Left ventricle myocardium superior (tissue), 1 donor: ENCODE data around the gene ZNHIT6. TPM values are rescaled to one million over a fixed set of nuclear protein-coding genes. Genes with fewer than 3 reads are reported as not detected.

ENCODE experiments used
- ATAC-seq: fragments of 200-7000 bp; cut with Tn5 transposase; one replicate; pipeline ENCODE4 v1.9.1; 2020; ENCODE audit warnings: mild to moderate bottlenecking, moderate library complexity
- DNase-seq: peaks from one replicate; pipeline ENCODE4 v3.0.0-alpha.2; 2020
- intact Hi-C: fragments of 100-400 bp; cut with micrococcal nuclease; formaldehyde crosslinking; loops from one replicate; pipeline ENCODE4 v1.11.0; 2022
- total RNA-seq: library from RNA; stranded (reverse); fragmentation: NEBNext Ultra II Directional; extraction: Animal tissue kit (Norgen Biotek cat#: 25700); gene quantifications from one replicate; pipeline ENCODE4 v1.2.1, GENCODE V29; 2021
- donor health status: DM: no; HTN: yes; CAD: no; lungs with severe emphysema.

ZNHIT6 gene
- total RNA-seq, 1 donor from 2014 or later: 10.5 TPM

DNA sequence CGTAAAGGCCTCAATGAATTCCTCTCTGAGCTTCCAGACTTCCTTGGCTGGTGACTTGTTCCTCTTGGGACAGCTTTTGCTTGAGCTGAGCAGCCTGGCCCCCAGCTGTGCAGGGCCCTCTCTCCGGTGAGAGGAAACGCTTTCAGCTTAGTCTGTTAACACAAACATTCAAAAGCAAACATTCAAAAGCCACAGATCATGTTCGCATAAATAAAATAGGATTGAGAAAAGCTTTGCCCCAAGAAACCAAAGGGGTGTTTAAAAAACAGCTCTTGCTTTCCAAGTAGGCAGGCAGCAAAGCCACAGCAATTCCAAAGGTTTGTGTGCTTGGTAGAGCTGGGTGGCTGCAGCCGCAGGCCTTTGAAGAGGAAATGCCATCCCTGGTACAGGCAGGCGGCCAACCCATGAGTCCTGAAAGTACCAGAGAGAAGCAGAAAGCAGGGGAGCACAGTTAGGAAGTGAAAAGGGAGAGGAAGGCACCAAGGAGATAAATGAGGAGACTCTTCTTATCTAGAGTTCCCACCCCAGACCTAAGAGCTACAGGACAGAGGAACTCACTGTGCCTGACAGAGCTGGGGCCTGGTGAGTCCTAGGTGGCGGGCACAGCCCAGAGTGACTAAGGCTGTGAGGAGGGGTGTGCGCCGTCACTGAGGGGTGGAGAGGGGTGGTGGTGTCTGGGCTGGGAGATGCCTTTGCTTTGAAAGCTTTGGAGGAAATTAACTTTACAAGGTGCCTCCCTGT is 79.3 kb downstream of the ZNHIT6 start:
- DNase-seq: peak; percentile 73
- ATAC-seq: peak; percentile 88
- intact Hi-C loops: no loop called here

DNA sequence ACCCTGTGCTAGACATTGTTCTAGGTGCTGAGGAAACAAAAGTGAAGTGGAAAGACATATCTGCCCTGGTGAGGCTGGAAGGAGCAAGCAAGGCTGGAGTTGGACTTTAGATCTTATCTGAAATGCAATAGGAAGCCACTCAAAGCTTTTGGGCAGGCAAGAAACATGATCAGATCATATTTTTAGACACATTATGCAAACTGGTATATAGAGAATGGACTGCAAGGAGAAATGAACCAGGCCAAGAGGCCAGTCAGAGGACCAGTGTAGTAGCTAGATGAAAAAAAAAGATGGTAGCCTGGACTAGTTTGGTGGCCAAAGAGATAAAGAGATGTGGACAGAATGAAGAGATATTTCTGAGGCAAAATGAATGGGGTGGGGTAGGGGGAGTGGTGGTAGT is 81.4 kb downstream of the ZNHIT6 start:
- DNase-seq (no peak), ATAC-seq (no peak)
- intact Hi-C loops: no loop called here

DNA sequence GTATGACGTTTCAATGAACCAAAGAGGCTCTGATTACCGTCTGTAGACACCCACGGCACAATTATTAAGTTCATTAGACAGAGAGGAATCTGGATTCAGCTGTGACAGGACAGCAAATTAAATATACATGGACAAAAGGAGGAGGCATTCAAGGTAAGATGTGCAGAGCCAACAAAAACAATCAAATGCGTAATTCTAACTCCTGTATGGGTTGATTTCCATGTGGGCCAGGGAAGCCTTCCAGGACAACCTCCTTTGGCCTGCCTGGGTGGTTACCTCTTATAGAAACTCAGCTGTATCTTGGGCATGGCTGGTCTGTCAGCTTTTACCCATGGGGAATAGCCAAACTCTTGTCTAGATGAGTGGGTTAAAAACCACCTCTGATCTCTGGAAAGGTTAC is 83.9 kb downstream of the ZNHIT6 start:
- no peak for DNase-seq
- ATAC-seq: no peak
- intact Hi-C loops: no loop called here

DNA sequence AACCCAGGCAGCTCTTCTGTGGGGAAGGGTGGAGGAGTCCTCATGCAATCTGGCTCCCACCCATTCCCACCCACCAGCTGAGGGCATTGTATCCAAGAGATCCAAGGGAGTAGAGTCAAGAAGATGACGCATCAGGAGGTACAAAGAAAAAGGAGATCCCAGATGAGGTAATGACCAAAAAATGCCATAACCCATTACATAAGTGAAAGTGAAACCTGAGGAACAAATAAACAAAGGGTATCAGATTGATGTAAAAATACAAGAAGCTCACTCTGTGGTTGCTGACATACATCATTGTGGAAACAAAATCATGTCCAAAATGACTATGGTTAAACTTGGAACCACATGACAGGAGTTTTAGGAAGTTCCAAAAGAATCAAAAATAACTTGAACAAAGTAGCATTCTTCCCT is 85.2 kb downstream of the ZNHIT6 start:
- intact Hi-C loops: no loop called here
- DNase-seq: no peak
- no peak for ATAC-seq

DNA sequence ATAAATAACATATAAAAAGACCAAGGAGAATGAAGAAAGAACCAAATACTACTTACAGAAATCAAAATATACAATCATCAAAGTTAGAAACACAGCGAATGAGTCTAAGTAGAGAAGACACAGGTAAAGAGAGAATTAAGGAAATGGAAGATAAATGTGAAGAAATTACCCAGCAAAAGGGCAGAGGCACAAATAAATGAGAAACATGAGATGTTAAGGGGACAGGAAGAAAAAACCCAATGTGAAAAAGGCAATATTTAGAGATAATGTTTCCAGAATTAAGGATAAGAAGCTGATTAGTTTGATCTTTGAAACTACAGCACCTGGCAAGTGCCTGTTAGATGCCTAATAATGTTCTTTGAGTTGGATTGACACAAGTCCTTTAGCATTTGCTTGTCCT is 86.8 kb downstream of the ZNHIT6 start:
- intact Hi-C loops: no loop called here
- ATAC-seq: no peak
- DNase-seq: no peak

DNA sequence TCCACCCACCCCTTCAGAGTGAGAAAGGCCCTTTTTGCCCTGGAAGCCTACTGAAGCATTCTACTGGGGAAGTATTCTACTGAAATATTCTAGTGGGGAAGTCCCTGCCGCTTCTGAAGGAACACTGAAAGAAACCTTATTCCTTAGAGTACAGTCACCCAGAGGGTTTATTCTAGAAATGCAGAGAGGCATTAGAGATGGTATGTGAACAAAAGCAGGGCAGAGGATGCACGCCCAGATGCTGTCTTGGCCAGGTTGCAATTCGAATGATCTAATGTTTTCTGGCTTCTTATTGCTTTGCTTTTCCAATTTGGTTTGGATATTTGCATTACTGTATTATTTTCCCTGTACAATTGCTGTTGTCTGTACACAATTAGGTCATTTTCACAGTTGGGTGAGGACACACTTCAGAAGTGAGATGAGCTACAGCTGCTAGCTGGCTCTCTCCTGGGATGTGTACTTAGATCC is 90.6 kb downstream of the ZNHIT6 start:
- DNase-seq (no peak), ATAC-seq (no peak)
- intact Hi-C loops: no loop called here

DNA sequence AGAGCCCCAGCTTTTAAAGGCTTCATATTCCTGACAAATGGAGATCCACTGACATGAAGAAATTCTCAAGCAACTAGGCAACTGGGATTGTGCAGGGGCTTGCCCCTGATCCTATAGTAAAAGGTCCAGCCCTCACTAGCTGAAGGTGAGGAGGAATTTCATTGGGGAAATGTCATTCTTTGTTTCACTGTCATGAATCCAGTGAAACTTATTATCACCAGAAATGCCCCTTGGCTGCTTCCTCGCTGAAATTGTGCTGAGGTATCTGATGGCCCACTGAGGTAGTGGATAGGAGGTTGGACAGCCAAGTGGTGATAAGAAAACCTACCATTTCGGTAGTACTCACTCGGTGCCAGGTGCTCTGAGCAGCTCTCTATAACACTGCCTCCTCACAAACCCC is 91.5 kb downstream of the ZNHIT6 start:
- ATAC-seq (no peak), DNase-seq (no peak)
- intact Hi-C loops: no loop called here

DNA sequence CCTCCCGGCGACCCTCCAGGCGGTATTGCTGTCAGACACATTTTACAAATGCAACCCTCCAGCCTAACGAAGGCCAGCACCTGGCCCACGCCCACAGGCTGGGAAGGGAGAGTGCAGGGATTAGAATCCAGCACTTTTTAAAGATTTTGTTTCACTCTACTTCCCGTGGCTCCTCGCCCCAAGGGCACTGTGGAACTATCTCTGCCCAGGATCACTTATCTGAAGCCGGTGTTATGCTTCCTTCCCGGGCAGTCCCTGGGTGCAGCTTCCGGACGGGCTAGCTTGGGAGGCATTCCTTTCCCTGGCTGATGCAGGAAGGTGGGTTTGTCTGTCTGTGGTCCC is 91.9 kb downstream of the ZNHIT6 start:
- DNase-seq (no peak), ATAC-seq (no peak)
- intact Hi-C loops: no loop called here

DNA sequence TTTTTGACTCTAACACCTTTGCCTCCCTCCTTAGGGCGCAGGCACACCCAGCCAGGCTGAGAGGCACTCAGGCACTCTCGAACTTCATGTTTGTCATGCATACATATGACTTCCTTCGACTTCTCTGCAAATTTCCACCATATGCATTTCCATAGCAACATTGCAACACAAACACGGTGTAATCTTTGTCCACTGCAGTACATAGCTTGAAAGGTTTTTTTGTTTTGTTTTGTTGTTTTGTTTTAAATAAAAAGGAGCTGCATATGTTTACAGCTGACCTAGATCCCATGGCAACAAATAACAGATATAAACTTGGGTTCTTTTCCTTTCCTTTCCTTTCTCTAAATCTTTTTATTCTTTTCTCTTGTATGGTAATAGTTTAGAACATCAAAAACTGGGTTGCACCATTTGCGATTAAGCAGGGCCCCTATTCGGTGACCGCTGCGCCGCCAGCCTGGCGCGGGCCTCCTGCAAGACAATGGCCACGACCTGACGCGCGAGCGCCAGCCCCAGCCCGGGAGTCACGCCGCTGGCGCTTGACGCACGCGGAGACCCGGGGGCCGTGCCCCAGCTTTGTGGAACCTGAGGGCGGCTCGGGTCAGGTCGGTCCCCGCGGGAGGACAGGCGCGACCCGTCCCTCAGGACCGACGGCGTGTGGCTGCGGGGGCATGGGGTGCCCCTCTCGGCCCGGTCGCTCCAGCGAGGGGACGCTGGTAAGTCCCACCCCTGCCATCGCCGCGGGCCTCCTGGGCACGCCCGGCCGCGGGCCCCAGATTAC is 92.5 kb downstream of the ZNHIT6 start:
- DNase-seq: no peak
- no peak for ATAC-seq
- intact Hi-C loops: no loop called here

DNA sequence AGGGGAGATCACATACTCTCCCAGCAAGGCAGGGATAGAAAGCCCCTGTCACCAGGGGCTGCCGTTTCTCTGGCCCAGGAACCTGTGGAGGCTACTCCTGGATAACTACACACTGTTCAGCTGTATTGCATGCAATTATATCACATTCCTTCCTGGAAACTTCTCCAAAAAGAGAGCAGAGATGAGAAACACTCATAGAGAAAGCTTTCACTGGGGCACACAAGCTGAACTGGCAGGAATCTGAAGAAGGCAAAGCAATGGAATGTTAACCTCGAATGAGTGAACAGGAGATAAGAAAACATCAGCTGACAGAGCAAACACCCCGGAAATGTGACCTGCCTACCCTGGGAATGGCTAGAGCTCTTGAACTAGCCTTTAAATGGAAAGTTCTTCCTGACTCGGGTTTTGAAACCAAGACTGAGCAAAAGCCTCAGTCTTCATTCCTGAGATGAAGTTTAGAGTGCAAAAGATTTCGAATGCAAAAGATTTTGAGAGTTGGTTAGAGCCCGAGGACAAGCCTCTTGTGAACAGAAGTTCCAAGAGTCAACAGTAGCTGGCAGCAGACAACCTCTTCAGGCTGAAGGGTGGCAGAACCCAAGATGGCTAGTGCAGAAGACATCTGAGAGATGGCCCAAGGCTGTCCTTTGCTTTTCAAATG is 95.4 kb downstream of the ZNHIT6 start:
- intact Hi-C loops: no loop called here
- DNase-seq: no peak
- peak; percentile 65 for ATAC-seq

DNA sequence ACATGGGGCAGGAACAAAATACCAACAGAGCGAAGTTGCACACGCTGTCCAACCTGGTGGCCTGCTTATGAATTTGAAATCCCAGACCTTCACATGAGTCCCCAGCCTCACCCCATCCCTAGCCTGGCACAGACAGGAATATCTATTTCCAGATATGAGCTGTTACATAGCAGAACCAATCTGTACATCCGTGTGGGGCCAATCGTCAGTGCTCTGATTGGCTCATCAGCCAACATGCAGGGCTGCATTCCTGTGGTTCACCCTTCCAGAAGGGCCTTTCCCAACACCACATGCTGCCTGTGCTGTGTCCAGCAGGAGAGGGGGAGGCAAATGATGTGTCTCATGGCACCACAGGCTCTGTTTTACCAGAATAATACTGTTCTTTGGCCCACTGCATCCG is 96.4 kb downstream of the ZNHIT6 start:
- peak; percentile 83 for ATAC-seq
- no peak for DNase-seq
- intact Hi-C loops: no loop called here

DNA sequence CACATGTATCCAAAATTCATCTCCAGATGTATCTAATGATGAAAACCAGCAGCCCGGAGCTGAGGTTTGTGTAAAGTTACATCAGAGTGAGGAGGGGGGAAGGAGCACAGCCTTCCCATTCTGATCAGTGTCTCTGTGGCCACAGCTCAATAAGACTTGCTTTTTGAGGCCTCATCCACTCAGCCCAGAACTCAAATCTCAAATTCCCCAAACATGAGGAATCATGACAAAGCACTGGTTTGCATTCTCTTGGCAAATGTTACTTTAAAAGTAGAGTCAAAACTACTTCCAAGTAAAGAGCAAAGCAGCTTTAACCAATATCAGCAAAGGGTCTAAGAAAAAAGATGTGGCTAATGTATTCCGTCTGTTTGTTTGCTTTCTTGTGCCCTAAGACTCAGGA is 96.8 kb downstream of the ZNHIT6 start:
- ATAC-seq (no peak), DNase-seq (no peak)
- intact Hi-C loops: no loop called here

DNA sequence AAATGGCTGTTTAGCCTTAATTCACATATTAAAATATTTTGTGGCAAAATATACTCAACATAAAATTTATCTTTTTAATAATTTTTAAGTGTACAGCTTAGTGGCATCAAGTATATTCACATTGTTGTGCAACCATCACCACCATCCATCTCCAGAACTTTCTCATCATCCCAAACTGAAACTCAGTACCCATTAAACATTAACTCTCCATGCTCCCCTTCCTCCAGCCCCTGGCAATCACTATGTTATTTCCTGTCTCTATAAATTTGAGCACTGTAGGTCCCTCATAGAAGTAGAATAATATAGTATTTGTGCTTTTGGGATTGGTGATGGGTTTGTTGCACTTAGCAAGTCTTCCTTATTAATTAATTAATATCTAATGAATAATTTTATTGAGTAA is 98.3 kb downstream of the ZNHIT6 start:
- ATAC-seq (no peak), DNase-seq (no peak)
- intact Hi-C loops: no loop called here

DNA sequence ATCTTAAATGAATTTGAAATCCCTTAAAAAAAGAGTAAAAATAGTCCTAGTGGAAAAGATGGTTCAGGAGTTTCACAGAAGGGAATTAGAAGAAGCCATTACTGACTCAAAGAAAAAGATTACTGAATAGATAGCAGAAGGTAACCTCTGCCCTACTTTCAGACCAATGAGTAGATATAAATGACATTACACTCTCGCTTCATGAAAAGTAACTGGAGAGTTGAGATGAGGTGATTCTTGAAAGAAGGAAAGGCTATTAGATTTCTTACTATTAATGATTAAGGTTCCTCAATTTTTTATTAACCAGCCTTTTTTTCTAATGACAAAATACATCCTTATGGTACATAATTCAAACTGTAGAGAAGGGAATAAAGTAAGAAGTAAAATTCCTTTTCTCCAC is 99.4 kb downstream of the ZNHIT6 start:
- intact Hi-C loops: no loop called here
- ATAC-seq (no peak), DNase-seq (no peak)

DNA sequence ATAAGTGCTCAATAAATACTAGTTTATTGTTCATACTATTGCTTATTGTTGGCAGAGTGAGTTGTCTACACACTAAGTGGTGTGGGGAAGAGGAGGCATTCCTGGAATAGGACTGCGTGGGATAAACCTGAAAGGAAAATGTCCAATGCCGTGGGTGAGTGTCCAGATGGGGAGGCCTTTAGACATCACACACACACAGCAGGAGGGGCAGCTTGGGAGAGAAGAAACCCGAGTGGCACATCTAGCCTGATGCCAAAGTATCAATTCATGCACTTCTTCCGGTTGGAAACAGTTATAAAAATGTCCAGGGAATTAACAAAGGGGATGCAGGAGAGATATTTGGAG is 100.3 kb downstream of the ZNHIT6 start:
- no peak for DNase-seq
- intact Hi-C loops: no loop called here
- no peak for ATAC-seq

DNA sequence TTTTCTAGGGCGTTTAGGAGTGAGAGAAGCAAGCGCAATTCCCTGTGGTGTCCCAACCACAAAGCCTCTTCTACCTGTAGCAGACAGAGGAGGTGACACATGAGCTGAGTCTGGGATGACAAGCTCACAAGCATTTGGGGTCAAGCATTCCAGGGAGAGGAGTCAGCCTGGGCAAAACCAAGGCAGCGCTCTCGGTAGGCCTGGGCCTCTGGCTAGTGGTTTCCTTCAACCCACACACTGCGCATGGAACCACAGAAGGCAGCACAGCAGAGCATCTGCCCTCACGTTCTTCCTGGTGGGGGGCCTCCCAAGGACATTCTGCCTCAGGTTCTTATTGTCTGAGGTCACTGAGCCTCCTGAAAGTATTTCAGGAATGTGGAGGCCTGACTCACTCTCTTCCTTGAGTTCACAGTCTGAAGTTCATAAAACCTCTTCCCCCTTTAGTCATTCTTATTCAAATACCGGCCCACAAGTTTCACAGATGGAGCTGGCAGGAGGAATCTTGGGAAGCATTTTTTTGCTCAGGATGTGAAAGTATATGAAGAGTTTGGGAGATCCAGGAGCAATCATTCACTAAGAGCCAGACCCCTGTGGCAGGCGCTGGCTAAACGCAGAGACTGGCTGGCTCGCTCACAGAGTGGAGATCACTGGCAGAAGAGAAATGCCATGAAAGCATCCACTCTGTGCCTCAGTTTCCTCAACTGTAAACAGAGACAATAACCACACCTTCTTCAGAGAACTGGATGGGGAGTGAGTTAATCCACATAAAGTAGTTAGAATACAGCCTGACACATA is 100.9 kb downstream of the ZNHIT6 start:
- intact Hi-C loops: no loop called here
- DNase-seq (no peak), ATAC-seq (no peak)

DNA sequence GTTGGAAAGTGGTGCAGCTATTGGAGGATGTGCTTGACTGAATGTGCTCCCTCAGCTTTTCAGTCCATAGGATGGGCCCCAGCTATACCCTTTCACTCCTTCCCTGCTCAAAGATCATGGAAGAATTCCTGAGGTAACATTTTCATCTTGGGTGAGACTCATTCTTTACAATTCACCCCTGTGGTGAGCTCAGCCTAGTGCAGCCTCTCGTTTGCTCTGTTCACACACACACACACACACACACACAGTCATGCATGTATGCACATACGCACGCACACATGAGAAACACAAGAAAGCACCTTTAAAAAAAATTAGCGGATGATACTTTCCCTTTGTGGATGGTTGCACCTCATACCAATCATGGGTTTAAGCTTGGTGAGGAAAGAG is 101.8 kb downstream of the ZNHIT6 start:
- DNase-seq: no peak
- intact Hi-C loops: no loop called here
- ATAC-seq: no peak

DNA sequence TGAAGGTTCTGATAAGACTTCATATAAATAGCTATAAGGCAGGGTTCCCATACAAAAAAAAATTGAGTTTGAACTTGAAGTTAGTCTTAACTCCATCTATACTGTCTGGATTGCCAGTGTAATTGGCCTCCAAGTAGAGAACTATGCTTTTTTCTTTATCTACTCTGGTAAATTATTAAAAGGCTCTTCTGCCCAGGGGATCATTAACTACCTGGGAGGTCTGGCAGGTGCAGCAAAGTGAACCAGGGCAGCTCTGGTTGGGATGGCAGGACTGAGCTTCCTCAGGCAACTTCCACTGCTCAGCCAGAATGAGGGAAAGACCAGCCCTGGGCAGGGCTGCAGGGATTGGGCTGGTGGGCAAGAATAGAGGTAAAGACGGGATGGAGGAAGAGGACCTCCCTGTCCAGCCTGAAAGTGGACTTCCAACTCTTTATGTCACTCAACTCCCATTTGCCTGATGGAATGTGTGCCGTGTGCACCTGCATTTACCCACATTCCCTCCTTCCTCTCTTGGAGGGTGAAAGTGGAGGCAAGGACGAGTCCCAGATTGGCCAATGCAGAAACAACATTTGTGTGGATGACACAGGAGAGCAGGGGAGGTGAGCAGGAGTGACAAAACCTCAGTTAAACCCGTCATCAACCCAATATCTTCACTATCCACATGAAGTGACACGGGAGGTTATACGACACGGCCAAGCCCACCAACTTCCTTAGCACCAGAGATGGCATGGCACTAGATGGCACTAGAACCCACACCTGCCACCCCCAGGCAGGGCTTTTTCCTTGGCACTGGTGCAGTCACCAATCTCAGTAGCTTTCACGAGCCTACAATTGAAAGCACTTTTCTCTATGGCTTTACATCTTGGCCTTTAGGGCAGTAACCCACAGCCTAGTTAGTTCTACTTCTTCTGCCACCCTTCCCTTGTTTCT is 102.5 kb downstream of the ZNHIT6 start:
- intact Hi-C loops: no loop called here
- ATAC-seq (peak; percentile 60), DNase-seq (no peak)
